ENCODE results near the gene LGALS13. TPM values are rescaled to one million over a fixed set of nuclear protein-coding genes. Genes with fewer than 3 reads are reported as not detected.

Gene LGALS13
- total and polyA plus RNA-seq, 2 of the 8 experiments (the other 6 are each of a cell fraction or from before 2014, with no cell fraction given), result not detected

DNA sequence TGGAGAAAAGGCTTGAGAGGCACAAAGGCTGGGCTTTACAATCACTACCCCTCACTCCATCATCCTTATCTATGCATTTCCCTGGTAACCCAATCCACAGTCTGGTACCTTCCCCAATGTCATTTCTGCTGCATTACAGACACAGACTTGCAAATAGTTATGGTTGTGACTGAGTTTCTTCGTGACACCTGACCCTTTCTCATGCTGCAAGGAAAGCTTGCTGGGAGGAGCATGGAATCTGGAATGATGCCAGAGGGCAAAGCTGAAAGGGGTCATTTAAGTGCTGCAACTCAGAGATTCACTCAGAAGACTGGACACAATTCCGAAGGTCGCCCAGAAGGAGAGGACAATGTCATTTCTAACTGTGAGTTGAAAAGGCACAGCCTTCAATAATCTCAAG lies 53.3 kb downstream of the LGALS13 start, which contains the start of gene LGALS16:
LGALS16 (plus strand) TSS at position 301 of the 400 bp plus-strand sequence; CDS start at position 350, 49 bp downstream.
- H4K8ac ChIP-seq (ENCODE audit: extremely low read depth, insufficient read depth, low read length), result no peak within 1 kb of the TSS
- H3K79me2 ChIP-seq (ENCODE audit: control insufficient read depth in 1 of 2, insufficient read depth in 2 of 2, low read length in 2 of 2), result no peaks in the 10 kb centered on the region
- DNase-seq (ENCODE audit: low read depth in 1 of 2, low spot score in 2 of 2) (no peak), FAIRE-seq (no peak)
- H3K27me3 ChIP-seq (replicated peaks in 1 of 4; ENCODE audit: control insufficient read depth in 3 of 4, extremely low read depth in 1 of 4, insufficient read depth in 3 of 4, low read length in 3 of 4), result no peaks in the 10 kb centered on the region
- H3K4ac ChIP-seq (replicated peaks; ENCODE audit: insufficient read length, low read depth, low read length), result no peak within 1 kb of the TSS
- no peak within 1 kb of the TSS for H2BK12ac ChIP-seq (ENCODE audit: low read depth, low read length)
- CTCF ChIA-PET (ENCODE audit: partially characterized antibody), result interaction anchor here (1.0 kb wide), 1 partner anchor 98 kb away, joined by 3 read pairs; no protein-coding TSS in a partner anchor
- H3K23me2 ChIP-seq (ENCODE audit: low read depth, low read length), result no peaks in the 10 kb centered on the region
- POLR2A ChIA-PET (ENCODE audit: partially characterized antibody), result no interaction called here
- no peak within 1 kb of the TSS for H2AK5ac ChIP-seq (ENCODE audit: low read depth, low read length)
- H2BK5ac ChIP-seq (ENCODE audit: low read depth, low read length), result no peak within 1 kb of the TSS
- H3K4me1 ChIP-seq (replicated peaks in 1 of 4; ENCODE audit: control insufficient read depth in 3 of 4, insufficient read depth in 4 of 4, low read length in 3 of 4), result no peaks in the 10 kb centered on the region
- no peak within 1 kb of the TSS for H4K91ac ChIP-seq (replicated peaks; ENCODE audit: insufficient read length, low read length)
- H3K36me3 ChIP-seq (ENCODE audit: control insufficient read depth in 2 of 4, insufficient read depth in 4 of 4, low read length in 3 of 4), result no peaks in the 10 kb centered on the region
- no peak within 1 kb of the TSS for H3K18ac ChIP-seq (ENCODE audit: extremely low read depth, low read length)
- no peak within 1 kb of the TSS for H3K23ac ChIP-seq (ENCODE audit: insufficient read length)
- no peak within 1 kb of the TSS for H3K56ac ChIP-seq (replicated peaks; ENCODE audit: insufficient read length, low read depth, low read length)
- no peak within 1 kb of the TSS for H4K5ac ChIP-seq (ENCODE audit: insufficient read length, low read depth, low read length)
- no peak within 1 kb of the TSS for H3K27ac ChIP-seq (ENCODE audit: low read depth, low read length)
- H4K20me1 ChIP-seq (replicated peaks in 1 of 2; ENCODE audit: control insufficient read depth in 1 of 2, insufficient read depth in 2 of 2, low read length in 2 of 2), result no peaks in the 10 kb centered on the region
- H3K4me3 ChIP-seq (ENCODE audit: extremely low read depth in 1 of 4, insufficient read depth in 2 of 4, low read depth in 3 of 4, low read length in 4 of 4), result no peak within 1 kb of the TSS
- H3K14ac ChIP-seq (ENCODE audit: insufficient read length), result no peak within 1 kb of the TSS
- peak within 1 kb of the TSS in 1 of 4 experiments; percentile 4; a peak in 1 of 7 replicates for H3K9ac ChIP-seq (replicated peaks in 1 of 4; ENCODE audit: extremely low read depth in 1 of 4, low read depth in 3 of 4, low read length in 3 of 4)
- no peak within 1 kb of the TSS for H2BK120ac ChIP-seq (replicated peaks; ENCODE audit: low read depth, low read length)
- 76% methylated on average over 3 of the region's 3 CpGs; no CpG with 5 or more reads in 1 of the 2 experiments for WGBS, 2 experiments (ENCODE audit: extremely low coverage in 1 of 2, insufficient coverage in 1 of 2, insufficient read length in 1 of 2, insufficient replicate concordance in 2 of 2, low coverage in 1 of 2, low lambda C conversion rate in 2 of 2, missing lambda C conversion rate in 1 of 2)
- H2BK20ac ChIP-seq (ENCODE audit: low read length), result no peak within 1 kb of the TSS
- no peak within 1 kb of the TSS for H2BK15ac ChIP-seq (ENCODE audit: low read length)
- H3K79me1 ChIP-seq (ENCODE audit: low read depth, low read length), result no peaks in the 10 kb centered on the region
- H3K4me2 ChIP-seq (ENCODE audit: insufficient read depth in 1 of 2, low read depth in 2 of 2, low read length in 2 of 2), result no peak within 1 kb of the TSS
- no peaks in the 10 kb centered on the region for H3K9me3 ChIP-seq (ENCODE audit: insufficient read depth in 2 of 2, low read depth in 1 of 2, low read length in 1 of 2)
- no peak within 1 kb of the TSS for H2AFZ ChIP-seq (ENCODE audit: low read length)
- TF ChIP-seq TBP (IDR thresholded peaks at IDR 0.05; ENCODE audit: low read depth, low read length) (no peak), NRF1 (IDR thresholded peaks at IDR 0.05; ENCODE audit: low read depth, low read length) (no peak), YY1 (IDR thresholded peaks at IDR 0.05; ENCODE audit: low read depth, low read length) (no peak), SAP30 (IDR thresholded peaks at IDR 0.05; ENCODE audit: insufficient read depth, insufficient replicate concordance, low read length) (no peak), EGR1 (IDR thresholded peaks at IDR 0.05; ENCODE audit: borderline replicate concordance, low read depth, low read length) (no peak), SUZ12 (IDR thresholded peaks at IDR 0.05; ENCODE audit: low read length) (no peak), RXRA (IDR thresholded peaks at IDR 0.05; ENCODE audit: insufficient read depth, low read depth, low read length) (no peak), SRF (IDR thresholded peaks at IDR 0.05; ENCODE audit: low read depth, low read length) (no peak), POU5F1 (IDR thresholded peaks at IDR 0.05; ENCODE audit: low read depth, low read length) (no peak), TAF1 (IDR thresholded peaks at IDR 0.05; ENCODE audit: low read depth, low read length) (no peak), TCF12 (IDR thresholded peaks at IDR 0.05; ENCODE audit: low read depth, low read length) (no peak), GABPA (IDR thresholded peaks at IDR 0.05; ENCODE audit: borderline replicate concordance, insufficient read depth, low read length) (no peak), SIRT6 (IDR thresholded peaks at IDR 0.05; ENCODE audit: low read length) (no peak)
- TF ChIP-seq, protein P1, sequence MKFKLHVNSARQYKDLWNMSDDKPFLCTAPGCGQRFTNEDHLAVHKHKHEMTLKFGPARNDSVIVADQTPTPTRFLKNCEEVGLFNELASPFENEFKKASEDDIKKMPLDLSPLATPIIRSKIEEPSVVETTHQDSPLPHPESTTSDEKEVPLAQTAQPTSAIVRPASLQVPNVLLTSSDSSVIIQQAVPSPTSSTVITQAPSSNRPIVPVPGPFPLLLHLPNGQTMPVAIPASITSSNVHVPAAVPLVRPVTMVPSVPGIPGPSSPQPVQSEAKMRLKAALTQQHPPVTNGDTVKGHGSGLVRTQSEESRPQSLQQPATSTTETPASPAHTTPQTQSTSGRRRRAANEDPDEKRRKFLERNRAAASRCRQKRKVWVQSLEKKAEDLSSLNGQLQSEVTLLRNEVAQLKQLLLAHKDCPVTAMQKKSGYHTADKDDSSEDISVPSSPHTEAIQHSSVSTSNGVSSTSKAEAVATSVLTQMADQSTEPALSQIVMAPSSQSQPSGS (IDR thresholded peaks at IDR 0.05; ENCODE audit: low read length), result no peak

Measured in H1 (cell line).